Measurements from ENCODE around the gene SPATA46.

DNA sequence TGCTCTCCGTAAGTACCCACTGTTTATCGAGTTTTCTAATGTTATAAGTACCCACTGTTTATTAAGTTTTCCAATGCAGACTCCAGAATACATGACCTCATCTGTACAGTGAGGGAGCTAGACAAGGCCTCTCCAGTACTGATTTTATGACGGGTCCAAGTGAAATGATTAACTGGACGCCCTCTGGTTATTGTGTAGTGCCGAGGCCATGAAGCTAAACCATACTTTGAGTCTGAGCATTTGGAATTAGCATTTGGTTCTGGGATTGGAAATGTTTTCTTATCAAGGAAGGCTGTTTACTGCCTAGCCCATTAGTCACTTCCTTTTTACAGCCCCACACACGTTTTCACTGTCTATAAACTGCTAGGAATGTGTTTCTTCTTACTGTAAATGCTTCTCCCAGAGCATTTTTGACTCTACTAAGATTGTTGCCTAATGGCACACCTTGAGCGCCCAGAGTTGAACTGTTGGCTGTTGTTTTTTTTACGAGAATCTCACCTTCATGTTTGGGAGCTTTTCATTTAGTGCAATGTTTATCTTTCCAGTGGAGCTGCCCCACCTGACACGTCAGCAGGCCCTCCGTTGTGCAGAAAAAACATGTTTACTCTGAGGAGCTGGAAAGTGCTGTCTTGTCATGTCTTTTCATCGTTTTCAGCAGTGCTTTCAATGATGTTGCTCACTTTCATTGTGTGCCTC, 26.9 kb downstream of the SPATA46 start:
- TF ChIP-seq, protein P1, sequence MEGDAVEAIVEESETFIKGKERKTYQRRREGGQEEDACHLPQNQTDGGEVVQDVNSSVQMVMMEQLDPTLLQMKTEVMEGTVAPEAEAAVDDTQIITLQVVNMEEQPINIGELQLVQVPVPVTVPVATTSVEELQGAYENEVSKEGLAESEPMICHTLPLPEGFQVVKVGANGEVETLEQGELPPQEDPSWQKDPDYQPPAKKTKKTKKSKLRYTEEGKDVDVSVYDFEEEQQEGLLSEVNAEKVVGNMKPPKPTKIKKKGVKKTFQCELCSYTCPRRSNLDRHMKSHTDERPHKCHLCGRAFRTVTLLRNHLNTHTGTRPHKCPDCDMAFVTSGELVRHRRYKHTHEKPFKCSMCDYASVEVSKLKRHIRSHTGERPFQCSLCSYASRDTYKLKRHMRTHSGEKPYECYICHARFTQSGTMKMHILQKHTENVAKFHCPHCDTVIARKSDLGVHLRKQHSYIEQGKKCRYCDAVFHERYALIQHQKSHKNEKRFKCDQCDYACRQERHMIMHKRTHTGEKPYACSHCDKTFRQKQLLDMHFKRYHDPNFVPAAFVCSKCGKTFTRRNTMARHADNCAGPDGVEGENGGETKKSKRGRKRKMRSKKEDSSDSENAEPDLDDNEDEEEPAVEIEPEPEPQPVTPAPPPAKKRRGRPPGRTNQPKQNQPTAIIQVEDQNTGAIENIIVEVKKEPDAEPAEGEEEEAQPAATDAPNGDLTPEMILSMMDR (IDR thresholded peaks at IDR 0.05): no peak
- TF ChIP-seq EZH2 (IDR thresholded peaks at IDR 0.05; ENCODE audit: borderline replicate concordance, insufficient read depth, low read depth, low read length, poor library complexity, severe bottlenecking): no peak

All from B cell (primary cell).